Midbrain (tissue), 1 donor: ENCODE results near the gene MYOM3.

Source experiments
- DNase-seq: peaks from one replicate; lab custom pipeline; 2025; lab: John Stamatoyannopoulos, UW

The MYOM3 gene

DNA sequence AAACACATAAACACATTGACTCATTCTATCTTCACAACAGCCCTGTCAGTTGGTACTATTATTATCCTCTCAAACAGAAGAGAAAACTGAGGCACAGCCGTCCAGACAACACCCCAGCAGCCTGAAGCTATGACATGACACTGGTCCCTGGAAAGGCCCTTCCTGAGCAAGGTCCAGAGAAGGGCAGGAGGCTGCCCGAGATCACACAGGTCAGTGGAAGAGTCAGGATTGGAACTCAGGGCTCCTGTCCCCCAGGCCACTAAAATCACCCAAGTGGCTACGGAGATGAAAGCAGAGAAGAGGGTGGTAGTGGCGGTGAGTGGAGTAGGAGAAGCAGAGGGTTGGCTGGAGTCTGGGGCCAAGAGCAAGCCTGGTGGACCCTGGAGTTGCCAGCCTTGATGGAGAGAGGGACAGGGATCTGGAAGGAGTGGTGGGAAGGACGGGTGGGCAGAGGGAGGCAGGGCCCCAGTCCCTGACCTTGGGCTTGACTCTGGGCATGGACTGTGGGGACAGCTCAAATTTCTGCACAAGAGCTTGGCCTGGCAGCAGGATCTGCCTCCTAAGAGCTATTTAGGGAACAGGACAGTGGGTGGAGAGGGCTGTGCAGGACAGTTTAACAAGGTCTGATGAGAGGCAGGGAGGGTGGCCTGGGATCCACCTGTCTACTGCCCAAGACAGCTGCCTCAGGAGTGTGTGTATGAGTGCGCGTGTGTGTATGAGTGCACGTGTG, 15.8 kb downstream of the MYOM3 start:
- no peak for DNase-seq

DNA sequence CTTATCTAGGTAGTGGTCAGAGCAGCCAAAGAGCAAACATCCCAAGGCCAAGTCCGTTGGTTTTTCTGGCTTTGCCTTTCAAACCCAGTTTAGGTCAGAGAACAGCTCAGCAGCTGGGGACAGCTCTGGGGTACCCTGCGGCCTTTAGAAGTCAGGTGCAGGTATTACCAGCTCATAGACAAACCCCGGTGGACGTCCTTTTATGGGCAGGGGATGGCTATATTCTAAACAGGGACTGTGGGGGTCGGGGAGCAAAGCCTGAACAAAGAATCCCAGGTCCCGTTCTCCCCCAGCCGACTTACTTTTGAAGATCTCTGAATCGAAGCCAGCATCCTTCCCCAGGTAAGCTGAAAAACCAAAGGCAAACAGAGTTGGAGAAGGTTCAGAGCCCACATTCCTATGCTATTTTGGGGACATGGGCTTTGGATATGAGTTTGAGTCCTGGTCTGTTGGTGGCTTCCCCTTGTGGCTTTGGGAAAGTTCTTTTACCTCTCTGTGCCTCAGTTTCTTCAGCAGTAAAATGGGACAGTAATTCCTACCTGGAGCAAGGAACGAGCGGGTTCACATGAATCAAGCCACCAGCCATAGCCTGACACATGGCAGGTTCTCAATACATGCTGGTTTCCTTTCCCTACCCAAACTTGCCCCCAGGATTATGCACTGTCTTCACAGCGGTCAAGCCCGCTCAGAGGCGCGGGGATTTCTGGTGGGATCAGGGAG, 16.6 kb downstream of the MYOM3 start:
- no peak for DNase-seq

DNA sequence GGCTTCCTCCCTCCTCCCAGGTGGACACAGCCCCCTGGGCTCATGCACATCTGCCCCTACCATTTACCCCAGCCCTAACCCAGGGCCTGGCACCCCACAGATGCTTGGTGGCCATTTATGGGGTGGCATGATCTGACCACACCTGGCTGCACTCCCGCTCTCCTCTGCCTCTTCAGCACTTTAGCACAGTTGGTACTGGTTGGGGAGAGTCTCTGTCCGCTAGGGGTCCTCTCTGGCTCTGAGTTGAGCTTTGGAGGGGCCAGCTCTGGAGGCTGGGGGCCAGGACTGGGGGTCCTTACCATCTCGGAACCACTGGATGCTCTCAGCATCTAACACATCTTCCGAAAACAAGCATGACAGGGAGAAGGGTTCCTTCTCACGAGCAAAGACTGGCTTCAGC, 17.4 kb downstream of the MYOM3 start:
- DNase-seq, result no peak

DNA sequence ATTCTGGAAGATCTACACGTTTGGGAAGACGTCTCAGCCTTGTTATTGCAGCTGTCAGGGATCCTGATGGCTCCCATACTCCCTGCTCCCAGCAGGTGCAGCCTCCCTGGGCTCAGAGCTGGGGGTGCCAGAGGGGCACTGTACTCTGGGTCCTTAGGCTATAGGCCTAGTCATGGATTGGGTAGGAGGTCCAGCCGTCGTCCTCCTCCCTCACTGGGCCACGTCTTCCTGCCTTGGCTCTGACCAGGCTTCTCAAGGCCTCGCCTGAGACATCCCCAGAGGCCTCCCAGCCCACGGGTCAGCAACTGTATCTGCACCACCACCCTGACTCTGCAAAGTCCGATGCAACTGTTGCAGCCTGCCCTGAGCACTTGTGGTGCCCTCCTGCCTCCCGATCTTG, 18.2 kb downstream of the MYOM3 start:
- DNase-seq, result no peak

DNA sequence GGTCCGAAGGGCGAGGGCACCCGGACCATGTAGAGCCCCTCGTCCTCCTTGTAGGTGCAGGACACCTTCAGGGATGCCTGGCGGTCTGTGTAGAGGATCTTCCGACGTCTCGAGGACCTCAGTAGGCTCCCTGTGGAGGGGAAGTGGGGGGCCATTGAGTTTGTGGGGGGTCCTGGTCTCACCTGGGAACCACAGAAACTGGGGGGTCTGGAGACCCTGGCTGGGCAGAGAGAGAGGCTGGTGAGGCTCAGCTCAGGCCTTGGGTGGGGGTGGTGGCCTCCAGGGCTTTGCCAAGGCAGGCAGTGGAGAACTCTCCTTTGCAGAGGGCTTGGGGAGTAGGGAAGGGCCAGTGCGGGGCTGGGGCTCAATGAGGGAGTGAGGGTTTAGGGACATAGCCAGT, 19.0 kb downstream of the MYOM3 start:
- DNase-seq, result no peak

DNA sequence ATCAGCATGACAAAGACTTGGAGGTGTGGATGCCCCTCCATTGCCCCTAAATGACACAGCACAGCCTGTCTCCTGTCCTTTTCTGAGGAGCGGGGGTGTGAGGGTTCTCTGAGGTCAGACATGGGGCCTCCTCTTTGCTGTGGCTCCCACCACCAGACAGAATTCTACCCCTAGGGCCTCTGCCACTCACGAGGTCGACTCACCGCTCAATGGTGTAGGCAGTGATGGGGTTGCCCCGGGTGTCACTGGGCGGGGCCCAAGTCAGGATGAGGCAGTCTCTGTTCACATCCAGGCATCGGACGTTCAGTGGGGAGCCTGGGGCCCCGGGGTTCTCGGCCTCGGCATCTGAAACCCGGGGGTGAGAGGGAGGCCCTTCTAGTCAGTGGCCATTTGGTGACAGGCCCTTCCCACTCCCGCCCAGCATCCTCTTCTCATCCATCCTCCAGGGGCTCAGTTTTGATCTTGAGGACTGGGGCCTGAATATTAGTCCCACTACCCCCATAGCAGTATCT, 19.9 kb downstream of the MYOM3 start:
- no peak for DNase-seq

DNA sequence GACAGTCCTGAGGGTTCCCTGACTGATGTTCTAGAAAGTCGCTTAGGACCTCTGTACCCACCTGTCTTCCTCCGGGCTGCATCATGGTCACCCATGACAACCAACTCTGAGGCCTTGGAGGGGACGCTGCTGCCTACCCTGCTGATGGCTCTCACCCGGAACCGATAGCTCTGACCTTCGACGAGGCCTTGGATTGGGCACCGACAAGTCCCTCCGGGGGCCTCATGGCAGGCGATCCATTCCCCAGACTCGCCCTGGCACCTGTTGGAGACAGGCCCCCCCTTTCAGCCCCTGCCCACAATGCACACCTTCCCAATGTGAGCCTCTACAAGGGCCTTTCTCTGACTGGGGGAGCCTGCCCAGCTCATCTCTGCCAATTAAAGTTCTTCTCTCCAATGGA, 21.2 kb downstream of the MYOM3 start:
- no peak for DNase-seq

DNA sequence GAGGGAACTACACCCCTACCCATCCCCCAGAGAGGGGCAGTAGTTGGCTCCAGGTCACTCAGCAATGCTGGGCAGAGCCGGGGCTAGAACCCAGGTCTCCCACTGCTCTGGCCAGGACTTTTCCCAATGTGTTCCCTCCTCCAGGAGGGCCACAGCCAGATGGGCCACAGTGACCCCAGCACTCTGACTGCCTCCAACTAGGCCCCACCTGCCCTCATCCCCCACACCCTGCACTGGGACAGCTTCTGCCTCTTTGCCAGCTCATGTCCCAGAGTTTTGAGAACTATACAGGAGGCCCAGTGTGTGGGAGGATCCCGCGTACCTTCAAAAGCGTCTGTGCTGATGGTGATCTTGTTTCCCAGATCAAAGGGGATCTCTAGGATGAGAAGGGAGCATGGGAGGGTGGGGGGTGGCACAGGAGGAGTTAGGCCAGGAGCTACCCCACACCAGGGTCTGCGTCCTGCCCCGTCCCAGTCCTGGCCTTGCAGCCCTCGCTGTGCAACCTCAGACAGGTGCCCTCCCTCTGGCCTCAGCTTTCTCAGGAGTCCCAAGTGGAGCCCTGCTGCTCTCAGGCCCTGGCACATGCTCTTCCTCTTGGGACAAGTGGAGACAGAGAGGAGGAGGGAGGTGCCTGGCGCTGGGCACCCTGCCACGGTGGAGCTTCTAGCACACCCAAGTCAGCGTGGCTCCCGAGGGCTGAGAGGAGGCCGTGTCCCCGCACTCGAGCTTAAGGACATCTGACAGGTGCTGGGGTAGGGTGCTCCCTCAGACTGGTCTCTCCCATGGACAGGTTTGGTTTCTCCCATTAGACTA, 22.0 kb downstream of the MYOM3 start:
- no peak for DNase-seq

DNA sequence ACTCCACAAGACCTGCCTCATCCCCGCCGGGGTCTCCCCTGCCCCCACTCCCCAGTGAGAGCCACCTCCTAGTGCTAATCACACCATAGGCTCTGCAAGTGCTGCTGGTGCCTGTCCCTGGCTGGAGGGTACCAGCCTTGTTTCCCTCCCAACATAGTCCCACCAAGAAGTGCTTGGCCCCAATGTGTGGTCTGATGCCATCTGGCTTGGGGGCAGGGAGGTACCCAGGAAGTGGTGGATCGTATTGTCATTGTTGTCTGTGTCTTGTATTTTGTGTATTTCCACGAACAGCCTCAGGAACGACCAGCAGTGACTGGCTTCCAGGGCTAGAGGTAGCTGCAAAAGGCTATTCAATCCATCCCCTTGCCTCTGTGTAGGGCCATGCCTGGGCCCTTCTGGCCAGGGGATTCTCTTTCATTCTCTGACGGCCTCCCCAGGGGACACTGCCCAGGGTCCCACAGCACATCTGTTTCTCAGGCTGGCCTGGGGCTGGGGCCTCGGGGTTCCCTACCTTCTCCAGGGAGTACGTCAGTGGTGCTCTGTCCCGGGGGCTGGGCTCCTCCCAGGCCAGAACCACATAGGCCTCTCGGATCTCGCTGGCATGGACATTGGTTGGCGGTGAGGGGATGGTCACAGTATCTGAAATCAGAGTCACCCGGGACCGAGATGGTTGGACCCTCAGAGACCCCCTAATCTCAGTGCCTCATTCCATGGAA, 22.8 kb downstream of the MYOM3 start:
- DNase-seq, result no peak

DNA sequence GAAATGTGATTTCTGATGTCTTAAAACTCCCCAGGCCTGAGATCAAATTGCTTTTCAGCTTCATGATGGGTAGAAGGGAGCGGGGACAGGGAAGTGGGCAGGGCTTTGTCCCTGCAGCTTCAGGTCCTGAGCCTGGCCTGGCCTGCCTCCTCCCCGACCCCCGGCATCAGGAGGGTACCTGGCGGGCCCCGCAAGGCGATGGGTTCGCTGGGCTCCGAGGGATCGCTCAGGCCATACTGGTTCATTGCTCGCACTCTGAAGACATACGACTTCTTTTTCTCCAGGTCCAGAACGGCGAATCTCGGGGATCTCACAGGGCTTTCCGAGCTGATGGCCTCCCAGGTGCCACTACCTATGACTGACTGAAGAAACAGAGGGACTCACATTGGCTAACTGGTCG, 25.5 kb downstream of the MYOM3 start:
- no peak for DNase-seq

DNA sequence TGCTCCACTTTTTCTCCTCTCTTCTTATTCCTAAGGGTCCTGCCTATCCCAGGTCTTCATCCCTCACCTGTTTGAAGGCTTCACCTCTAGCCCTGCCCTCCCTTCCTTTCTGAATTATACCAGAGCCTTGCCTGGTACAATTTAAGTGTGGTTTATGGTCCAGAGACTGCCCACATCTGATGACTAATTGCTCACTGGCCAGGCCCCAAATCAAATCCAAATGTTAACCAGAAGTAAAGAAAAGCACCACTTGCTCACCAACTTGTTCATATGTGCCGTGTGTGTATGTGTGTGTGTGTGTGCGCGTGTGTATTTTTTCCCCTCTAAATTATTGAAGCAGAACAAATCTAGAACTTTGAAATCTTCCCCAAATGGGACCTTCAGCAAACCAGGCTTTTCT, 26.4 kb downstream of the MYOM3 start:
- DNase-seq, result no peak

DNA sequence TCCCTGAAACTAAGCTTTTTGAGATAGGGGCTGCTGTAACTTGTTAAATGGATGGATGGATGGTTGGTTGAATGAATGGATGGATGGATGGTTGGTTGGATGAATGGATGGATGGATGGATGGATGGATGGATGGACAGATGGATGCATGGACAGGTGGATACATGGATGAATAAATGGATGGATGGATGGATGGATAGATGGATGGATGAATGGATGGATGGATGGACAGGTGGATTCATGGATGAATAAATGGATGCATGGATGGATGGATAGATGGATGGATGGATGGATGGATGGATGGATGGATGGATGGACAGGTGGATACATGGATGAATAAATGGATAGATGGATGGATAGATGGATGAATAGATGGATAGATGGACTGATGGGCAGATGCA, 26.9 kb downstream of the MYOM3 start:
- DNase-seq, result no peak

DNA sequence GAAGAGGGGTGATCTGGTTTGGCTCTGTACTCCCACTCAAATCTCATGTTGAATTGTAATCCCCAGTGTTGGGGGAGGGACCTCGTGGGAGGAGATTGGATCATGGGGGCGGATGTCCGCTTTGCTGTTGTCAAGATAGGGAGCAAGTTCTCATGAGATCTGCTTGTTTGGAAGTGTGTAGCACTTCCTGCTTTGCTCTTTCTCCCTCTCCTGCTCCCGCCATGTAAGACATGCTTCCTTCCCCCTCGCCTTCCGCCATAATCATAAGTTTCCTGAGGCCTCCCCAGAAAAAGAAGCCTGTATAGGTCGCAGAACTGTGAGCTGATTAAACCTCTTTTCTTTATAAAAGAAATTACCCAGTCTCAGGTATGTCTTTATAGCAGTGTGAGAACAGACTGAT, 27.9 kb downstream of the MYOM3 start:
- DNase-seq, result no peak

DNA sequence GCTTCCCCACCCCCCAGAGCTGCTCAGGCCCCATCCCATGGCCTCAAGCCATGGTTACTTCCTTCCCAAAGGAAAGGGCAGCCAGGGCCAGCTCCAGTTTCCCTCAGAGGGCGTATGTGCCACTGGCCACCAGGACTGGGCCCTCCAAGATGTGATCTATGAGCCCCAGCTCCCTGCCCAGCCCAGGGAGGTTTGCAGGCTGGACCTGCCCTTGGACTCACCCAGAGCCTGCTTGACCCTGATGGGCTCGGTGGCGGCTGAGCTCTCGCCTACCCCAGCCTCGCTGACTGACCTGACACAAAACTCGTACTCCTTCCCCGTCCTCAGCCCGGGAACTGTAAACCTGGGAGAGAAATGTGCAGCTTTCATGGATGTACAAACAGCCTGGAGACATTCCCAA, 29.6 kb downstream of the MYOM3 start:
- no peak for DNase-seq

DNA sequence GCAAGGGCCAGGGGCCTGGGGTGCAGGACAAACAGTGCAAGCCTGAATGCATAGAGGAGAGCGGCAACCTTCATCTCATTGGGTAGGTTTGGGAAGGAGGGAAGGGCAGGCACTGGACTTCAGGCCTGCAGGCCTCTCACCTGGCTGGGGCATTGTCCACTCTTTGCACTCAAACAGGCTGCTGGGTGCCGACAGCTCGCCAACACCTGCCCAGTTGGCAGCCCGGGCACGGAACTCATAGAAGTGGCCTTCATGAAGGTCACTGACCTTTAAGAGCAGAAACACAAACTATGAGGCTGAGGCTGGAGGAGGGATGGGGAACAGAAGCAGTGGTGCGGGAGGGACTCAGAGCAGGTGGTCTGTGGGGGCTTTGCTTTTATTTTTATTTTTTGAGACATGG, 30.7 kb downstream of the MYOM3 start:
- DNase-seq, result no peak

DNA sequence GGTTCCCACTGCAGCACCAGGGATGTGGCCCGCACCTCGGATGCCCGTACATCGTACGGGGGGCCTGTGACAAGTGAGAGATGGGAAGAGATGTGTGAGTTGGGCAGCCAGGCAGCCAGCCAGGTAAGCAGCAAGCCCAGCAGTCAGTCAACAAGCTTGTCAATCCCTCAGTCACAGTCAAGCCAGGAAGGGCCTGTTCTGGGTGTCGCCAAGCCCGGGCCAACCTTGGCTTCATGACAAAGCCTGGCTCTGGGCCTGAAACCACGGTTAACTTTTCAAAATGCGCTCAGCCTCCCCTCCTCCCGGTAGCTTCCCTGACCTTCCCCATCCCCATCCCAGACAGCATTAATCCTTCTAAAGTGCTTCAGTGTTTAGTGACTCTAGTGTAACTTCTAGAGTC, 31.8 kb downstream of the MYOM3 start:
- no peak for DNase-seq

DNA sequence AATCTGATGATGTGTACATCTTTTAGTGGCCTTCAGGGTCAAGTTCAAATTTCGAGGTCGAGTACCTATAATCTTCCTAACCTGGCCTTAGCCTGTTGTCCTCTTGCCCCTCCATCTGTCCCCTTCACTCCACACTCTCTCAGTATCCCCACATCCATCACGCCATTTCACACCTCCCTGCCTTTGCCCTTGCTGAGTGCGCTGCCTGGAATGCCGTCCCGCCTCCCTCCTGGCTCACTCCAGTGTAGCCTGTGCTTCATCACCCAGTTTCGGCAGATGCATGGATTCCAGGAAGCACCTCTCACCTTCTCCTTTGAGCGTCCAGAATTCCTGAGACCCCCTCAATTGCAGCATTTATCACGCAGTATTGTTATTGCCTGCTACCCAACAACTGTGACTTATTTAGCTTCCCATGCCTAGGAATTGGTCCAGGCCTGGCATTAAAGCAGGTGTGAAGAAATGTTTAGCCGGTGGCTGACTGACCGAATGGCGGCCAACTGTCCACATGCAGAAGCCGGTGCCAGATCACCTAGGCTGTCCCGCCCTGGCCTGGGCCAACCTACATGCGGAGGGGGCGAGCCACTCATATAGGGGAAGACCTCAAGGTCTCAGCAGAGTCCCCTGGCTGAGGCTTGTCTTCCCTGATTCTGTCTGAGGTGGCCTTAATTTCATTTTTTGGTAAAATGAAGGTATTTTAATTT, 34.5 kb downstream of the MYOM3 start:
- DNase-seq, result no peak

DNA sequence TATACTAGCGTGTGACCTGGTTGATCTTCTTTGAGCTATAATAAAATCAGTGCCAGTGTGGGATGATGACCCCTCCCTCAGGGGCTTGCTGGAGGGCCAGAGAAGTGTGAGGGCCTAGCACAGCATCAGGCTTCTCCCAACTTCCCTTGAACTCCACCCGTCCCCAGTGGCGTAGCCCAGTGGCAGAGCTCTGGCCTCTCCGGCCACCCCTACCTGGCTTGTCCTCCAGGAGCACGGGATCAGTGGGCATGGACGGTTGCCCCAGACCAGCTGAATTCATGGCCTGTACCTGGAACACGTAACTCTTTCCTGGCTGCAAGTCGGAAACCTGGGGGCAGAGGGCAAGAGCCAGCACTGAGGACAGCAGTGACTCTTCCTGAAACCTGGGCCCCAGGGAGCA, 36.0 kb downstream of the MYOM3 start:
- DNase-seq, result no peak

DNA sequence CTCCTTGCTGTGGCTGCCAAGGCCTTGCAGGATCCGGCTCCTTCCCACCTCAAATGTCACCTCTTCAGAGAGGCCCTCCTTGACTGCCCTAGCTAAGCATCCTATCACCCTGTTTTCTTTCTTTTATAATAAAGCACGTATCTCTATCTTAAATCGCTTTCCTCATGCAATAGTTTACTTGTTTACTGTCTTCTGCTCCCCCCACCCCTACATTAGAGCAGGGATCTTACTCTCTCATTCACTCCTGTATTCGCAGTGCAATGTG, 36.4 kb downstream of the MYOM3 start:
- DNase-seq, result no peak

DNA sequence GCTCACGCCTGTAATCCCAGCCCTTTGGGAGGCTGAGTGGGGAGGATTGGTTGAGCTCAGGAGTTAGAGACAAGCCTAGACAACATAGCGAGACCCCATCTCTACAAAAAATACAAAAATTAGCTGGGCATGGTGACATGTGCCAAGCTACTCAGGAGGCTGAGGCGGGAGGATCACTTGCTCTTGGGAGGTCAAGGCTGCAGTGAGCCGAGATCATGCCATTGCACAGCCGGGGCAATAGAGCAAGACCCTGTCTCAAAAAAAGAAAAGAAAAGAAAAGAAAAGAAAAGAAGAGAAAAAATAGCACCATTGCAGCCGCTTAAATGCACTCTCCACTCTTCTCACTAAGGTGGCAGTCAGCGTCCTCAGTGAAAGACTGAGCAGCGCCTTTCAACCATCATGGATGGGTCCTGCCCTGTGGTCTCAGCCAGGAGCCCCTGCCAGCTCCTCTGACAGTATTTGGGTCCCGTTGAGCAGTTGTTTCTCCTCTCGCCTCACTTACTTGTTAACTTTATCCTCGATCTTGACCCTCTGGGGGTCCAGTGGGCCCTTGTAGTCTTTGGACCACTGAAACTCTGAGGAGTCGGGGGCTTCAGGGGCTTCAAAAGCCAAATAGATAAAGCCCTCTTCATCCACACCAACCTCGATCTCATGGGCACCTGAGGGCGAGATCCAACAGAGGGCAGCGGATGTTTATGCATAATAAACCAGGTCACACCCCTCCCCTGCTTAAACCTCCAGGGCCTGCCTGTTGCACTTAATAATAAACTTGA, 36.9 kb downstream of the MYOM3 start:
- no peak for DNase-seq

DNA sequence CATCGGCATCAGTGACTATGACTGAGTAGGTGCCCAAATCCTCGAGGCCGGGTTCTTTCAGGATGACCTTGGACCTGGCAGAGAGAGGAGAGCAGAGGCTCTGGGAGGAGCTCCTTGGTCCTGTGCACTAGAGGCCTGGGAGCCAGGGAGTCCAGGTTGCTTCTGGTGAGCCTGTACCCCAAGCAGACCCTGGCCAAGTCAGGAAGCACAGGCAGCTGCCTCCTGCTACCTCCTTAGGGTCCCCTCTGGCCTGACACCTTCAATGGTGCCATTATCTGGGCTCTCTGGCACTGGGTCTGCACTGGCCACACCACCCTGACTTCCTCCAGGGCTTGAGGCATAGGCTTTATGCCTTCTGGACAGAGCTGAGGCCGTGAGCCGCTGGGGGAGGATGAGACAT, 37.7 kb downstream of the MYOM3 start:
- DNase-seq, result no peak
